ENCODE measurements around the gene JAK3. TPM values are rescaled to one million over a fixed set of nuclear protein-coding genes. Genes with fewer than 3 reads are reported as not detected.

JAK3 gene
- total RNA-seq, 6 experiments from 2014 or later, result 0.30 to 1.00 (median 0.40) TPM

DNA sequence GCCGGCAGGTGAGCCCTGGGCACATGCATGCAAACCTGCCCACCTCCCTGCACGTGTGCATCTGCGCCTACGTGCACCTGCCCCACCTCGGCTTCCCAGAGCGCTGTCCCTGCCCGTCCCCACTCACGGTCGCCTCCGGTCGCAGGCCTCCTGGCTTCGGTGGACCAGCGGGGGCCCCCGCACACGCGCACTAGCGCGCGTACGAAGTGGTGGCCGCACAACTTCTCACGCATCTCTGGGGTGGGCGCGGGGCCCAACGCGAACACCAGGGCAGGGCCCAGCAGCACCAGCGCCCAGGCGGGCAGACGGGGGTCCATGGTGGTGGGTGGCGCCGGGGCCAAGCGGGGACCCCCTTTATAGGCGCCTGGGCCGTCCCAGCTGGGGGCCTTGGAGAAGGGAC, 26.6 kb downstream of the JAK3 start, which contains the start of gene INSL3:
TSS of gene INSL3 (minus strand) at position 330 of the 400 bp plus-strand sequence. CDS start at position 317, 13 bp downstream.
- no peaks in the 10 kb centered on the region for H3K4me1 Mint-ChIP-seq (ENCODE audit: low read depth)
- no peak within 1 kb of the TSS for H3K27ac Mint-ChIP-seq
- no peak for DNase-seq
- no peaks in the 10 kb centered on the region for H3K36me3 Mint-ChIP-seq (ENCODE audit: low read depth)
- no peak within 1 kb of the TSS for H3K4me3 Mint-ChIP-seq
- H3K9me3 Mint-ChIP-seq, result no peaks in the 10 kb centered on the region; the same call in 1 of the 2 replicates
- TF ChIP-seq, protein P1, sequence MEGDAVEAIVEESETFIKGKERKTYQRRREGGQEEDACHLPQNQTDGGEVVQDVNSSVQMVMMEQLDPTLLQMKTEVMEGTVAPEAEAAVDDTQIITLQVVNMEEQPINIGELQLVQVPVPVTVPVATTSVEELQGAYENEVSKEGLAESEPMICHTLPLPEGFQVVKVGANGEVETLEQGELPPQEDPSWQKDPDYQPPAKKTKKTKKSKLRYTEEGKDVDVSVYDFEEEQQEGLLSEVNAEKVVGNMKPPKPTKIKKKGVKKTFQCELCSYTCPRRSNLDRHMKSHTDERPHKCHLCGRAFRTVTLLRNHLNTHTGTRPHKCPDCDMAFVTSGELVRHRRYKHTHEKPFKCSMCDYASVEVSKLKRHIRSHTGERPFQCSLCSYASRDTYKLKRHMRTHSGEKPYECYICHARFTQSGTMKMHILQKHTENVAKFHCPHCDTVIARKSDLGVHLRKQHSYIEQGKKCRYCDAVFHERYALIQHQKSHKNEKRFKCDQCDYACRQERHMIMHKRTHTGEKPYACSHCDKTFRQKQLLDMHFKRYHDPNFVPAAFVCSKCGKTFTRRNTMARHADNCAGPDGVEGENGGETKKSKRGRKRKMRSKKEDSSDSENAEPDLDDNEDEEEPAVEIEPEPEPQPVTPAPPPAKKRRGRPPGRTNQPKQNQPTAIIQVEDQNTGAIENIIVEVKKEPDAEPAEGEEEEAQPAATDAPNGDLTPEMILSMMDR (IDR thresholded peaks at IDR 0.05), result no peak
- H3K27me3 Mint-ChIP-seq (ENCODE audit: insufficient read depth), result peaks cover 29% of the 10 kb centered on the region

DNA sequence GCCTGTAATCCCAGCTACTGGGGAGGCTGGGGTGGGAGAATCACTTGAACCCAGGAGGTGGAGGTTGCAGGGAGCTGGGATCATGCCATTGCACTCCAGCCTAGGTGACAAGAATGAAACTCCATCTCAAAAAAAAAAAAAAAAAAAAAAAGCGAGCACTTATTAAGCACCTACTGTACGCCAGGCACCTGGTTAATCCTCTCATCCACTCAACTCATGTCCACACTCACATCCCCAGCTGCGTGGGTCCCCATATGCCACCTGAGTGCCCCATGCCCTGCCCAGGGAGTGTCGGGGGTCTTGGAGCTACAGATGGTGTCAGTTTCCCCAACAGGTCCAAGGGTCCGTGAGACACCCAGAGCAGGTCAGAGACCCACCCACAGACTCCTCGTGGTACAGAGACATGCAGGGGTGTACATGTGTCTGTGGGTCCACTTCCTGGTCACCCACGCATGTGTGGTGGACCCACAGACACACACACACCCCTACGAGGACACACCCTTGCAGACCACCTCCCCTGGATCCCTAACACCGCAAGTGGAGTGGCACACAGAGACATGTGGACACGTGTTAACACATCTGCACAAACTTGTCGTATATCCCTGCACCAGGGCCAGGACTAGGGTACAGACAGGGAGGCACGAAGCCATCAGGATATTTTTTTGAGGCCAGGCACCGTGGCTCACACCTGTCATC, 30.0 kb downstream of the JAK3 start:
- TF ChIP-seq, protein P1 (IDR thresholded peaks at IDR 0.05), result no peak
- DNase-seq, result no peak
- Mint-ChIP-seq H3K4me3 (no peak overlapping the region), H3K4me1 (ENCODE audit: low read depth) (no peaks in the 10 kb centered on the region), H3K27me3 (ENCODE audit: insufficient read depth) (peaks cover 21% of the 10 kb centered on the region; the same call in 1 of the 2 replicates), H3K9me3 (peaks cover 3% of the 10 kb centered on the region; the same call in 1 of the 2 replicates), H3K36me3 (ENCODE audit: low read depth) (no peaks in the 10 kb centered on the region), H3K27ac (no peak overlapping the region)

DNA sequence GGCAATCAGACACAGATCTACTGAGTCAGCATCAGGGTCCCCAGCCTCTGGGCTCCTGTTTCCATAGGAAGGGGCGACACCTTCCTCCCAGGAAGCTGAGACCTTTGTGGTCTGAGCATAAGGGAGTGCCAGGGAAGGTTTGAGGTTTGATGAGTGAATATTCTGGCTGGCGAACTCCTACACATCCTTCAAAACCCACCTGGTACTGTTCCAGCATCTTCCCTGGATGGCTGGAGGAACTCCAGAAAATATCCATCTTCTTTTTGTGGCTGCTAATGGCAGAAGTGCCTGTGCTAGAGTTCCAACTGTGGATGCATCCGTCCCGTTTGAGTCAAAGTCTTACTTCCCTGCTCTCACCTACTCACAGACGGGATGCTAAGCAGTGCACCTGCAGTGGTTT, 35.7 kb downstream of the JAK3 start:
- TF ChIP-seq, protein P1 (IDR thresholded peaks at IDR 0.05), result no peak
- Mint-ChIP-seq H3K9me3 (peaks cover 3% of the 10 kb centered on the region; the same call in 1 of the 2 replicates), H3K4me1 (ENCODE audit: low read depth) (no peaks in the 10 kb centered on the region), H3K27ac (no peak overlapping the region), H3K27me3 (ENCODE audit: insufficient read depth) (peaks cover 21% of the 10 kb centered on the region), H3K36me3 (ENCODE audit: low read depth) (no peaks in the 10 kb centered on the region), H3K4me3 (no peak overlapping the region)
- no peak for DNase-seq

DNA sequence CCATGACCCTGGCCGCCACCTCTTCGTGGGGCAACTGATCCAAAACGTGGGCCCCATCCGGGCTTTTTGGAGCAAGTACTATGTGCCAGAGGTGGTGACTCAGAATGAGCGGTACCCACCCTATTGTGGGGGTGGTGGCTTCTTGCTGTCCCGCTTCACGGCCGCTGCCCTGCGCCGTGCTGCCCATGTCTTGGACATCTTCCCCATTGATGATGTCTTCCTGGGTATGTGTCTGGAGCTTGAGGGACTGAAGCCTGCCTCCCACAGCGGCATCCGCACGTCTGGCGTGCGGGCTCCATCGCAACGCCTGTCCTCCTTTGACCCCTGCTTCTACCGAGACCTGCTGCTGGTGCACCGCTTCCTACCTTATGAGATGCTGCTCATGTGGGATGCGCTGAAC, 36.1 kb downstream of the JAK3 start:
- Mint-ChIP-seq H3K9me3 (peaks cover 3% of the 10 kb centered on the region; the same call in 1 of the 2 replicates), H3K36me3 (ENCODE audit: low read depth) (no peaks in the 10 kb centered on the region), H3K4me3 (no peak overlapping the region), H3K27ac (no peak overlapping the region), H3K4me1 (ENCODE audit: low read depth) (no peaks in the 10 kb centered on the region), H3K27me3 (ENCODE audit: insufficient read depth) (peaks cover 21% of the 10 kb centered on the region)
- no peak for DNase-seq
- TF ChIP-seq, protein P1 (IDR thresholded peaks at IDR 0.05), result no peak

DNA sequence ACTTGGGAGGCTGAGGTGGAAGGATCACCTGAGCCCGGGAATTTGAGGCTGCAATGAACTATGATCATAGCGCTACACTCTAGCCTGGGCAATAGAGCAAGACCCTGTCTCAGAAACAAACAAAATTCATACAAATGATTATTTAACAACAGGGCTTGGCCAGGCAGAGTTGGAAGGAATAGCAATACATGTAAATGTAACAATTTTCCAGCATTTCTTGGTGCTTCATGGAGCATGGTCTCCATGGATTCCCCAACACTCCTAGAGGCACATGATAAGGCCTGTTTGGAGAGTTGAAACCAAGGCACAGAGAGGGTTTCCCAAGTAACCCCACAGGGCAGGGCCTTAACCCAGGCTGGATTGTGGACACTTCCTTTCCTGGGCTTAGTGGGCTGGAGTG, 36.7 kb downstream of the JAK3 start:
- Mint-ChIP-seq H3K9me3 (peaks cover 3% of the 10 kb centered on the region; the same call in 1 of the 2 replicates), H3K36me3 (ENCODE audit: low read depth) (no peaks in the 10 kb centered on the region), H3K4me1 (ENCODE audit: low read depth) (no peaks in the 10 kb centered on the region), H3K4me3 (no peak overlapping the region), H3K27me3 (ENCODE audit: insufficient read depth) (peaks cover 20% of the 10 kb centered on the region), H3K27ac (no peak overlapping the region)
- TF ChIP-seq, protein P1 (IDR thresholded peaks at IDR 0.05), result no peak
- no peak for DNase-seq
